ENCODE measurements around the gene UGT1A6. TPM values are rescaled to one million over a fixed set of nuclear protein-coding genes. Genes with fewer than 3 reads are reported as not detected.

The UGT1A6 gene
- total RNA-seq, 1 experiment from 2014 or later: not detected

- H3K27me3 ChIP-seq (replicated peaks; ENCODE audit: insufficient read depth, low read depth, low read length, poor library complexity): no peaks in the 10 kb centered on the region
- DNase-seq (ENCODE audit: low spot score): no peak
- BruUV-seq (replicated peaks): no TSS peak
- H3K36me3 ChIP-seq (ENCODE audit: insufficient read depth, low read length, poor library complexity, severe bottlenecking): no peaks in the 10 kb centered on the region
- POLR2A ChIA-PET (ENCODE audit: low non-redundant PET): no interaction called here
- H3K4me3 ChIP-seq (ENCODE audit: low read depth, low read length, poor library complexity, severe bottlenecking): no peak overlapping the region
- CTCF ChIA-PET: no interaction called here
- H3K9me3 ChIP-seq (ENCODE audit: low read depth, low read length, poor library complexity, severe bottlenecking): peaks cover 4% of the 10 kb centered on the region
- TF ChIP-seq EZH2 (IDR thresholded peaks at IDR 0.05; ENCODE audit: borderline replicate concordance, low read depth, low read length, poor library complexity, severe bottlenecking): no peak
- H3K4me1 ChIP-seq (ENCODE audit: insufficient read depth, low read length, poor library complexity, severe bottlenecking): no peaks in the 10 kb centered on the region
- H3K27ac ChIP-seq (ENCODE audit: low read depth, low read length, poor library complexity, severe bottlenecking): no peak overlapping the region
- intact Hi-C loops (cut with micrococcal nuclease; ENCODE audit: unreplicated experiment): no loop called here
Observed at GRCh38 chr2:233754872-233755611, 62.4 kb downstream of the UGT1A6 start.

- Histone ChIP-seq H3K27ac (ENCODE audit: low read depth, low read length, poor library complexity, severe bottlenecking) (no peak overlapping the region), H3K36me3 (ENCODE audit: insufficient read depth, low read length, poor library complexity, severe bottlenecking) (no peaks in the 10 kb centered on the region), H3K4me1 (ENCODE audit: insufficient read depth, low read length, poor library complexity, severe bottlenecking) (no peaks in the 10 kb centered on the region), H3K27me3 (replicated peaks; ENCODE audit: insufficient read depth, low read depth, low read length, poor library complexity) (no peaks in the 10 kb centered on the region), H3K9me3 (ENCODE audit: low read depth, low read length, poor library complexity, severe bottlenecking) (no peaks in the 10 kb centered on the region), H3K4me3 (ENCODE audit: low read depth, low read length, poor library complexity, severe bottlenecking) (no peak overlapping the region)
- ChIA-PET POLR2A (ENCODE audit: low non-redundant PET) (no interaction called here), CTCF (no interaction called here)
- TF ChIP-seq CTCF (conservative IDR thresholded peaks at IDR 0.05; ENCODE audit: low read depth, low read length) (no peak), EZH2 (IDR thresholded peaks at IDR 0.05; ENCODE audit: borderline replicate concordance, low read depth, low read length, poor library complexity, severe bottlenecking) (no peak)
- DNase-seq (ENCODE audit: low spot score): no peak
- intact Hi-C loops (cut with micrococcal nuclease; ENCODE audit: unreplicated experiment): no loop called here
- no TSS peak for BruUV-seq (replicated peaks)
Observed at GRCh38 chr2:233756429-233757081, 63.9 kb downstream of the UGT1A6 start.

GRCh38 chr2:233758141-233758540, 65.5 kb downstream of the UGT1A6 start:
- intact Hi-C loops (cut with micrococcal nuclease; ENCODE audit: unreplicated experiment): no loop called here
- no peaks in the 10 kb centered on the region for H3K4me1 ChIP-seq (ENCODE audit: insufficient read depth, low read length, poor library complexity, severe bottlenecking)
- CTCF ChIA-PET: no interaction called here

More at GRCh38 chr2:233758141-233758540, 65.5 kb downstream of the UGT1A6 start:
- Histone ChIP-seq H3K9me3 (ENCODE audit: low read depth, low read length, poor library complexity, severe bottlenecking) (no peaks in the 10 kb centered on the region), H3K27me3 (replicated peaks; ENCODE audit: insufficient read depth, low read depth, low read length, poor library complexity) (no peaks in the 10 kb centered on the region), H3K4me3 (ENCODE audit: low read depth, low read length, poor library complexity, severe bottlenecking) (no peak overlapping the region), H3K36me3 (ENCODE audit: insufficient read depth, low read length, poor library complexity, severe bottlenecking) (no peaks in the 10 kb centered on the region), H3K27ac (ENCODE audit: low read depth, low read length, poor library complexity, severe bottlenecking) (no peak overlapping the region)
- DNase-seq (ENCODE audit: low spot score): no peak
- TF ChIP-seq EZH2 (IDR thresholded peaks at IDR 0.05; ENCODE audit: borderline replicate concordance, low read depth, low read length, poor library complexity, severe bottlenecking) (no peak), CTCF (conservative IDR thresholded peaks at IDR 0.05; ENCODE audit: low read depth, low read length) (no peak)
- POLR2A ChIA-PET (ENCODE audit: low non-redundant PET): no interaction called here
- no TSS peak for BruUV-seq (replicated peaks)

Measured in A673 (cell line).